ENCODE measurements around the gene CNKSR3.

Gene CNKSR3

DNA sequence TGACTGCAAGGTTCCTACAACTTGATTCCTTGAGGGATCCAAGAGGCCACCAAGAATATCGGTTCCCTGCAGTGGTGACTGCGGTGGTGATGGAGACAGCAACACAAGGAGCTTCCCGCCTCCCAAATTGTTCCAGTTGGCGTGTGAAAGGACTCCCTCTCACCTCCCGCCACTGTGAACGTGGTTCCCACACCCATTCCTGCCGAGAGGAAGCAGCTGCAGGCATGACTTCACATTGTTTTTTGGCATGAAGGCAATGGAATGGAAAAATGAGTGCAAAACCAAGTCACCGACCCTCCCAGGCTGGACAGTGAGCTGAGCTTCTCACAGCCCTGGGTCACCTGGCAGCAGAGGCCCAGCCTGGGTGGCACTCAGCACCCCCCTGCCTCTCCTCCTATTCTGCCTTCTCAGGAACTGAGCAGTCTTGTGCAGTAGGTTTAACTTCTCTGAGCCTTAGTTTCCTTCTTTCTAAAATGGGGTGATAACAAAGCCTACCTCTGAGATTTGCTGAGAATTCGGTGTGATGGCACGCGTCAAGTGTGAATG is 75.0 kb downstream of the CNKSR3 start:
- no peak for DNase-seq
- Histone ChIP-seq H3K27ac (no peak overlapping the region), H3K4me3 (no peak overlapping the region), H3K27me3 (no peaks in the 10 kb centered on the region), H3K4me1 (peaks cover 0 to 54% (median 12%) of the 10 kb centered on the region in 4 donors), H3K36me3 (peaks cover 0 to 15% (median 0%) of the 10 kb centered on the region in 3 donors), H3K9me3 (no peaks in the 10 kb centered on the region)
- intact Hi-C loops (cut with DNase I; ENCODE audit: low total_unique reads): no loop called here
- no peak for TF ChIP-seq CTCF (IDR thresholded peaks at IDR 0.05)

DNA sequence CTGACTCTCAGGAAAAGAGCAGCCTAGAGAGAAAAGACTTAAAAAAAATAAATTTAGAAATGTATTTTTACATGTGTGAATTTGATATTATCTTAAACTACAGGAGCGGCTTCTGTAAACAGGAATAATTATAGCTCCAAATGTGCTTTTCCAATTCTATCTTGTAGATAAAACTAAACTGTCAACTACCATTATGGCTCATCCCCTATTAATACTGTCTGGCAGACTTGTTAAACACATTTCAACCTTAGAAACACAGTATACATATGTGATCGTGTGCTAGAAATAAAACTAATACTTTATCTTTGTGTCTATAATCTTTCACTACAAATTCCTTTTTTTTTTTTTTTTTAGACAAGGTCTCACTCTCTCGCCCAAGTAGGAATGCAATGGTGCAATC is 75.8 kb downstream of the CNKSR3 start:
- Histone ChIP-seq H3K4me3 (no peak overlapping the region), H3K4me1 (peaks cover 0 to 52% (median 13%) of the 10 kb centered on the region in 4 donors), H3K27ac (peak overlapping the region in 1 of 2 donors; percentile 62), H3K36me3 (peaks cover 0 to 13% (median 0%) of the 10 kb centered on the region in 3 donors), H3K27me3 (no peaks in the 10 kb centered on the region), H3K9me3 (no peaks in the 10 kb centered on the region)
- intact Hi-C loops (cut with DNase I; ENCODE audit: low total_unique reads): no loop called here
- TF ChIP-seq CTCF (IDR thresholded peaks at IDR 0.05): no peak
- no peak for DNase-seq

GRCh38 chr6:154433477-154434241 is 76.8 kb downstream of the CNKSR3 start:
- Histone ChIP-seq H3K36me3 (peaks cover 0 to 18% (median 0%) of the 10 kb centered on the region in 3 donors), H3K27me3 (no peaks in the 10 kb centered on the region), H3K9me3 (no peaks in the 10 kb centered on the region), H3K27ac (peak overlapping the region; percentile 39 to 62), H3K4me3 (no peak overlapping the region), H3K4me1 (peaks cover 0 to 52% (median 12%) of the 10 kb centered on the region in 4 donors)
- TF ChIP-seq CTCF (IDR thresholded peaks at IDR 0.05): no peak
- no peak for DNase-seq
- intact Hi-C loops (cut with DNase I; ENCODE audit: low total_unique reads): no loop called here

GRCh38 chr6:154432533-154433476 is 77.7 kb downstream of the CNKSR3 start:
- Histone ChIP-seq H3K4me1 (peaks cover 0 to 61% (median 16%) of the 10 kb centered on the region in 4 donors), H3K9me3 (no peaks in the 10 kb centered on the region), H3K36me3 (peaks cover 0 to 18% (median 0%) of the 10 kb centered on the region in 3 donors), H3K27me3 (no peaks in the 10 kb centered on the region), H3K27ac (peak overlapping the region; percentile 39 to 62), H3K4me3 (no peak overlapping the region)
- intact Hi-C loops (cut with DNase I; ENCODE audit: low total_unique reads): no loop called here
- DNase-seq: no peak
- no peak for TF ChIP-seq CTCF (IDR thresholded peaks at IDR 0.05)

- H3K27me3 ChIP-seq: no peaks in the 10 kb centered on the region
These were observed 80.0 kb downstream of the CNKSR3 start for GRCh38 chr6:154430481-154430919.

More at GRCh38 chr6:154430481-154430919, 80.0 kb downstream of the CNKSR3 start:
- peaks cover 0 to 13% (median 0%) of the 10 kb centered on the region in 3 donors for H3K36me3 ChIP-seq
- H3K27ac ChIP-seq: peak overlapping the region; percentile 16 to 44
- H3K4me3 ChIP-seq: no peak overlapping the region
- no peaks in the 10 kb centered on the region for H3K9me3 ChIP-seq
- intact Hi-C loops (cut with DNase I; ENCODE audit: low total_unique reads): no loop called here
- H3K4me1 ChIP-seq: peaks cover 0 to 78% (median 26%) of the 10 kb centered on the region in 4 donors
- DNase-seq: no peak
- TF ChIP-seq CTCF (IDR thresholded peaks at IDR 0.05): no peak

All from tibial artery (tissue), 4 donors.